HL-60/S4 (cell line): ENCODE data around the gene USP12.

Experiments used
- in situ Hi-C: fragments of 300-500 bp; cut with MboI; formaldehyde crosslinking; loops from 2 replicates; pipeline ENCODE4 v1.14.3; 2022; ENCODE audit warnings: low sequenced_read_pairs

USP12 gene

GRCh38 chr13:27183561-27184147 is 12.0 kb upstream of the USP12 start:
- in situ Hi-C loops: no loop called here

GRCh38 chr13:27182844-27183497 is 11.4 kb upstream of the USP12 start:
- in situ Hi-C loops: no loop called here

- in situ Hi-C loops: no loop called here
Observed at GRCh38 chr13:27182054-27182453, 10.4 kb upstream of the USP12 start.

- in situ Hi-C loops: no loop called here
Observed at GRCh38 chr13:27177852-27178251, 6.2 kb upstream of the USP12 start.

- in situ Hi-C loops: no loop called here
Observed at GRCh38 chr13:27176470-27177410, 5.1 kb upstream of the USP12 start.

- in situ Hi-C loops: no loop called here
Observed at GRCh38 chr13:27174766-27175455, 3.3 kb upstream of the USP12 start.

GRCh38 chr13:27172495-27172842 is 858 bp upstream of the USP12 start:
- in situ Hi-C loops: no loop called here

GRCh38 chr13:27171827-27172494 is 350 bp upstream of the USP12 start:
- in situ Hi-C loops: no loop called here

- in situ Hi-C loops: no loop called here
Observed at GRCh38 chr13:27170516-27171243, 931 bp downstream of the USP12 start.

- in situ Hi-C loops: no loop called here
Observed at GRCh38 chr13:27170221-27170515, 1.4 kb downstream of the USP12 start.

- in situ Hi-C loops: no loop called here
Observed at GRCh38 chr13:27168906-27169657, 2.5 kb downstream of the USP12 start.

GRCh38 chr13:27168086-27168485 is 3.5 kb downstream of the USP12 start:
- in situ Hi-C loops: no loop called here

- in situ Hi-C loops: no loop called here
Observed at GRCh38 chr13:27166313-27166712, 5.3 kb downstream of the USP12 start.

GRCh38 chr13:27161980-27162379 is 9.6 kb downstream of the USP12 start:
- in situ Hi-C loops: no loop called here

- in situ Hi-C loops: no loop called here
Observed at GRCh38 chr13:27161423-27161822, 10.2 kb downstream of the USP12 start.

- in situ Hi-C loops: no loop called here
Observed at GRCh38 chr13:27160657-27161295, 10.8 kb downstream of the USP12 start.

GRCh38 chr13:27159806-27160563 is 11.6 kb downstream of the USP12 start:
- in situ Hi-C loops: no loop called here

GRCh38 chr13:27158335-27158734 is 13.3 kb downstream of the USP12 start:
- in situ Hi-C loops: no loop called here
